GM18907 (cell line): ENCODE data around the gene SH3GL1.
"Not testable (repeated sequence)": the region's sequence is repeated elsewhere in the genome, so short reads cannot be mapped to it uniquely, and the experiment has no call there.

ENCODE experiments used
- ATAC-seq: cut with Tn5 transposase; IDR thresholded peaks from one replicate; pipeline ENCODE4 v1.9.1; 2021; ENCODE audit warnings: mild to moderate bottlenecking, moderate library complexity; ENCODE audit not compliant: unreplicated experiment

The SH3GL1 gene

GRCh38 chr19:4365341-4365740 is 35.0 kb downstream of the SH3GL1 start:
- no peak for ATAC-seq

- ATAC-seq = no peak
Observed at GRCh38 chr19:4363571-4364304, 36.6 kb downstream of the SH3GL1 start.

- no peak for ATAC-seq
Observed at GRCh38 chr19:4362831-4363545, 37.4 kb downstream of the SH3GL1 start.

GRCh38 chr19:4362101-4362828 is 38.1 kb downstream of the SH3GL1 start:
- no peak for ATAC-seq

GRCh38 chr19:4361152-4362046 is 38.9 kb downstream of the SH3GL1 start:
- no peak for ATAC-seq

GRCh38 chr19:4360641-4361151 is 39.7 kb downstream of the SH3GL1 start:
- no peak for ATAC-seq

GRCh38 chr19:4360081-4360569 is 40.2 kb downstream of the SH3GL1 start:
- no peak for ATAC-seq

GRCh38 chr19:4359627-4360000 is 40.7 kb downstream of the SH3GL1 start:
- no peak for ATAC-seq

- no peak for ATAC-seq
Observed at GRCh38 chr19:4358709-4359626, 41.4 kb downstream of the SH3GL1 start.

GRCh38 chr19:4357921-4358326 is 42.4 kb downstream of the SH3GL1 start:
- no peak for ATAC-seq

- ATAC-seq = no peak
Observed at GRCh38 chr19:4357095-4357797, 43.1 kb downstream of the SH3GL1 start.

GRCh38 chr19:4354897-4355296 is 45.5 kb downstream of the SH3GL1 start:
- ATAC-seq = no peak

GRCh38 chr19:4354282-4354681 is 46.1 kb downstream of the SH3GL1 start:
- no peak for ATAC-seq

- no peak for ATAC-seq
Observed at GRCh38 chr19:4352701-4353121, 47.6 kb downstream of the SH3GL1 start.

- no peak for ATAC-seq
Observed at GRCh38 chr19:4350726-4351125, 49.6 kb downstream of the SH3GL1 start.

- no peak for ATAC-seq
Observed at GRCh38 chr19:4350111-4350510, 50.2 kb downstream of the SH3GL1 start.

GRCh38 chr19:4349225-4349624 is 51.1 kb downstream of the SH3GL1 start:
- ATAC-seq = not testable (repeated sequence)

- ATAC-seq = no peak
Observed at GRCh38 chr19:4347521-4347920, 52.8 kb downstream of the SH3GL1 start.

GRCh38 chr19:4346020-4346383 is 54.3 kb downstream of the SH3GL1 start:
- no peak for ATAC-seq
